ENCODE data around the gene RALA.

DNA sequence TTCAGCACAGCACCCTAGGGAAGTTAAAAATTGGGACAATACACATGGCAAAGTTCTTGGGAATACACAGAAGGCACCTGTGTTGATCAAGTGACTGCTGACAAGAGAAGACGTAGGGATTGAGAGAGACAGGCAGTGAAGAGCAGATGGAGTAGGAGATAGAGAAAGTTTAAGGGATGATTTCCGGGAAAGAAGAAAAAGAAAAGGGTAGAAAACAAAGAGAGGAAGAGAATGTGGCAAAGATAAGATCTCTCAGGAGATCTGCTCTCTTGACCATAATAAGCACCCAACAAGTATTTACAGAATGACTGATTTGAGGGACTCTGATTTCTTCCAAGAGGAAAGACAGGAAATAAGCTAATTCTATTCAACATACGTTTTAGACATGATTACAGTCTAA lies 15.1 kb upstream of the RALA start:
- no peak for TF ChIP-seq RFX5 (IDR thresholded peaks at IDR 0.05; ENCODE audit: low read depth, low read length)
- TF ChIP-seq, protein P1, sequence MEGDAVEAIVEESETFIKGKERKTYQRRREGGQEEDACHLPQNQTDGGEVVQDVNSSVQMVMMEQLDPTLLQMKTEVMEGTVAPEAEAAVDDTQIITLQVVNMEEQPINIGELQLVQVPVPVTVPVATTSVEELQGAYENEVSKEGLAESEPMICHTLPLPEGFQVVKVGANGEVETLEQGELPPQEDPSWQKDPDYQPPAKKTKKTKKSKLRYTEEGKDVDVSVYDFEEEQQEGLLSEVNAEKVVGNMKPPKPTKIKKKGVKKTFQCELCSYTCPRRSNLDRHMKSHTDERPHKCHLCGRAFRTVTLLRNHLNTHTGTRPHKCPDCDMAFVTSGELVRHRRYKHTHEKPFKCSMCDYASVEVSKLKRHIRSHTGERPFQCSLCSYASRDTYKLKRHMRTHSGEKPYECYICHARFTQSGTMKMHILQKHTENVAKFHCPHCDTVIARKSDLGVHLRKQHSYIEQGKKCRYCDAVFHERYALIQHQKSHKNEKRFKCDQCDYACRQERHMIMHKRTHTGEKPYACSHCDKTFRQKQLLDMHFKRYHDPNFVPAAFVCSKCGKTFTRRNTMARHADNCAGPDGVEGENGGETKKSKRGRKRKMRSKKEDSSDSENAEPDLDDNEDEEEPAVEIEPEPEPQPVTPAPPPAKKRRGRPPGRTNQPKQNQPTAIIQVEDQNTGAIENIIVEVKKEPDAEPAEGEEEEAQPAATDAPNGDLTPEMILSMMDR (IDR thresholded peaks at IDR 0.05 in 2 of 3, conservative IDR thresholded peaks at IDR 0.05 in 1 of 3; ENCODE audit: control insufficient read depth in 2 of 3, extremely low read depth in 1 of 3, insufficient read depth in 1 of 3, low read depth in 3 of 3, low read length in 3 of 3), result no peak
- TF ChIP-seq JUND (IDR thresholded peaks at IDR 0.05; ENCODE audit: low read depth, low read length), result no peak
